Keratinocyte (primary cell): Measurements from ENCODE around the gene TMC5.

Source experiments
- CTCF ChIP-seq, 3 experiments: IDR thresholded peaks in 1 of 3; conservative IDR thresholded peaks in 1 of 3; optimal IDR thresholded peaks in 1 of 3; 2 replicates in 2 of 3; 3 replicates in 1 of 3; pipeline versions ENCODE3 to v1.5.1; 2011; ENCODE audit warnings: low read length in 3 of 3, mild to moderate bottlenecking in 3 of 3, moderate library complexity in 2 of 3, control low read depth in 1 of 3, inconsistent platforms in 1 of 3; ENCODE audit not compliant: insufficient read depth in 2 of 3; ENCODE audit errors: extremely low read depth in 1 of 3
- EZH2 ChIP-seq: IDR thresholded peaks from one replicate; pipeline ENCODE4 v1.6.1; 2012; ENCODE audit warnings: inconsistent platforms, mild to moderate bottlenecking, low read length, moderate library complexity

DNA sequence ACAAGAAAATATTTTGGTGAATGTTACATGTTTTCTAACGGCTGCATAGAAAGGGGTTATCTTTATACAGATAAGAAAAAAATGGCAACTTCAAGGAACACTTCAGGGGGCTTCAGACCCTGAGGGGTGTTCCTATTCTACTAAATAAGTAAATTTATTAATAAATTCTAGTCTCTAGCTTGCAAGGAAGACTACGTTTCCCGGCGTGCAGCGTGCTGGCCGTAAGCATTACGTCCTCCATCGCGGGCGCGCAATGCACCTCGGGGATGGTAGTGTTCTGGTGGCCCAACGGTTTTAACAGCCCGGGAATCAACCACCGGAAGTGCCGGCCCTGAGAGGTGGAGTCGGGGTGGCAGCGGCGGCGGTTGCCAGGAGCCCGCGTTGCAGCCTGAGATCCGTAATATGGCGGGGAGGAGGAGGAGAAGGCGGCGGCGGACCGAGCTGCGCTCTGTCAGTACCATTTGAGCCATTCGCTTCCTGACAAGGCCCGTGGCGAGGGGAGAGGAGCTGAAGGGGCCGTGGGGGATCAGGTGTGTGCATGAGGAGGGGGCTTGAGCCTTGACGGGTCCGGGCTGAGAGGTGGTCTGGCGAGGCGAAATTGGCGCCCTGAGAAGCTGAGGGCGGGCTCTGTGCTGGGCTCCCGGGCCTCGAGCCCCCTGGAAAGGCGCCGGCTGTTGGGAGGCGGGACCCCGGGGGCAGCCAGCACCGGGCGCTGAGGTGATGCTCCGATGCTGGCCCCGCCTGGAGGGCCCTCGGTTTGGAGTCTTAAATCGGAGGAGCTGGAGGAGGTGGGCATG is 106.1 kb downstream of the TMC5 start, which contains the start of gene CCP110:
- TF ChIP-seq CTCF (optimal IDR thresholded peaks at IDR 0.05 in 1 of 3, IDR thresholded peaks at IDR 0.05 in 1 of 3, conservative IDR thresholded peaks at IDR 0.05 in 1 of 3; ENCODE audit: extremely low read depth in 1 of 3, insufficient read depth in 2 of 3, low read length in 3 of 3) (no peak), EZH2 (no peak)
